ENCODE results near the gene ARHGEF33. TPM values are rescaled to one million over a fixed set of nuclear protein-coding genes. Genes with fewer than 3 reads are reported as not detected.

The ARHGEF33 gene
- total and polyA plus RNA-seq, 2 of the 8 experiments (the other 6 are each of a cell fraction or from before 2014, with no cell fraction given), result 0.09 to 0.95 TPM

- TF ChIP-seq MAX (IDR thresholded peaks at IDR 0.05), result no peak
Measured at GRCh38 chr2:38948387-38948882, 58.8 kb downstream of the ARHGEF33 start (continued).
